ENCODE data around the gene KIF26B. TPM values are rescaled to one million over a fixed set of nuclear protein-coding genes. Genes with fewer than 3 reads are reported as not detected.

The KIF26B gene
- polyA plus RNA-seq, 1 donor from 2014 or later, result 6.3 TPM

- no peaks in the 10 kb centered on the region for H3K9me3 ChIP-seq (ENCODE audit: low read length)
These were observed 147.1 kb downstream of the KIF26B start for GRCh38 chr1:245301921-245302320.

GRCh38 chr1:245304698-245305097 is 149.9 kb downstream of the KIF26B start:
- Histone ChIP-seq H3K9ac (ENCODE audit: low read length) (no peak overlapping the region), H3K9me2 (ENCODE audit: insufficient read depth, low read length) (no peaks in the 10 kb centered on the region), H3K4me3 (ENCODE audit: low read length) (no peak overlapping the region), H3K4me2 (ENCODE audit: low read length) (no peak overlapping the region), H3K9me3 (ENCODE audit: low read length) (no peaks in the 10 kb centered on the region), H3F3A (ENCODE audit: insufficient read depth, low read length, poor library complexity, severe bottlenecking) (no peaks in the 10 kb centered on the region), H3K27me3 (ENCODE audit: insufficient read depth, low read depth, low read length) (no peaks in the 10 kb centered on the region), H4K20me1 (ENCODE audit: insufficient read depth) (no peaks in the 10 kb centered on the region), H3K79me2 (replicated peaks; ENCODE audit: insufficient read depth, low read length) (no peaks in the 10 kb centered on the region), H3K27ac (ENCODE audit: low read length) (no peak overlapping the region), H3K36me3 (ENCODE audit: insufficient read depth, low read length) (no peaks in the 10 kb centered on the region), H2AFZ (ENCODE audit: low read depth, low read length) (no peak overlapping the region)
- TF ChIP-seq CTCF (IDR thresholded peaks at IDR 0.05; ENCODE audit: poor library complexity, severe bottlenecking) (no peak), MXI1 (conservative IDR thresholded peaks at IDR 0.05; ENCODE audit: poor library complexity, severe bottlenecking) (no peak), TAF1 (IDR thresholded peaks at IDR 0.05; ENCODE audit: low read depth) (no peak), SMC3 (conservative IDR thresholded peaks at IDR 0.05; ENCODE audit: poor library complexity) (no peak), EP300 (conservative IDR thresholded peaks at IDR 0.05; ENCODE audit: poor library complexity, severe bottlenecking) (no peak), RAD21 (conservative IDR thresholded peaks at IDR 0.05) (no peak), POLR2AphosphoS5 (IDR thresholded peaks at IDR 0.05) (no peak), EZH2 (IDR thresholded peaks at IDR 0.05; ENCODE audit: borderline replicate concordance, insufficient read depth, low read length, poor library complexity, severe bottlenecking) (no peak)
- TF ChIP-seq, protein P1, sequence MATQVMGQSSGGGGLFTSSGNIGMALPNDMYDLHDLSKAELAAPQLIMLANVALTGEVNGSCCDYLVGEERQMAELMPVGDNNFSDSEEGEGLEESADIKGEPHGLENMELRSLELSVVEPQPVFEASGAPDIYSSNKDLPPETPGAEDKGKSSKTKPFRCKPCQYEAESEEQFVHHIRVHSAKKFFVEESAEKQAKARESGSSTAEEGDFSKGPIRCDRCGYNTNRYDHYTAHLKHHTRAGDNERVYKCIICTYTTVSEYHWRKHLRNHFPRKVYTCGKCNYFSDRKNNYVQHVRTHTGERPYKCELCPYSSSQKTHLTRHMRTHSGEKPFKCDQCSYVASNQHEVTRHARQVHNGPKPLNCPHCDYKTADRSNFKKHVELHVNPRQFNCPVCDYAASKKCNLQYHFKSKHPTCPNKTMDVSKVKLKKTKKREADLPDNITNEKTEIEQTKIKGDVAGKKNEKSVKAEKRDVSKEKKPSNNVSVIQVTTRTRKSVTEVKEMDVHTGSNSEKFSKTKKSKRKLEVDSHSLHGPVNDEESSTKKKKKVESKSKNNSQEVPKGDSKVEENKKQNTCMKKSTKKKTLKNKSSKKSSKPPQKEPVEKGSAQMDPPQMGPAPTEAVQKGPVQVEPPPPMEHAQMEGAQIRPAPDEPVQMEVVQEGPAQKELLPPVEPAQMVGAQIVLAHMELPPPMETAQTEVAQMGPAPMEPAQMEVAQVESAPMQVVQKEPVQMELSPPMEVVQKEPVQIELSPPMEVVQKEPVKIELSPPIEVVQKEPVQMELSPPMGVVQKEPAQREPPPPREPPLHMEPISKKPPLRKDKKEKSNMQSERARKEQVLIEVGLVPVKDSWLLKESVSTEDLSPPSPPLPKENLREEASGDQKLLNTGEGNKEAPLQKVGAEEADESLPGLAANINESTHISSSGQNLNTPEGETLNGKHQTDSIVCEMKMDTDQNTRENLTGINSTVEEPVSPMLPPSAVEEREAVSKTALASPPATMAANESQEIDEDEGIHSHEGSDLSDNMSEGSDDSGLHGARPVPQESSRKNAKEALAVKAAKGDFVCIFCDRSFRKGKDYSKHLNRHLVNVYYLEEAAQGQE (IDR thresholded peaks at IDR 0.05; ENCODE audit: borderline replicate concordance), result no peak

More at GRCh38 chr1:245301921-245302320, 147.1 kb downstream of the KIF26B start:
- Histone ChIP-seq H3F3A (ENCODE audit: insufficient read depth, low read length, poor library complexity, severe bottlenecking) (no peaks in the 10 kb centered on the region), H3K79me2 (replicated peaks; ENCODE audit: insufficient read depth, low read length) (no peaks in the 10 kb centered on the region), H3K27ac (ENCODE audit: low read length) (no peak overlapping the region), H3K9ac (ENCODE audit: low read length) (no peak overlapping the region), H2AFZ (ENCODE audit: low read depth, low read length) (no peak overlapping the region), H4K20me1 (ENCODE audit: insufficient read depth) (no peaks in the 10 kb centered on the region), H3K4me3 (ENCODE audit: low read length) (no peak overlapping the region), H3K27me3 (ENCODE audit: insufficient read depth, low read depth, low read length) (no peaks in the 10 kb centered on the region), H3K9me2 (ENCODE audit: insufficient read depth, low read length) (no peaks in the 10 kb centered on the region), H3K36me3 (ENCODE audit: insufficient read depth, low read length) (no peaks in the 10 kb centered on the region), H3K4me2 (ENCODE audit: low read length) (no peak overlapping the region)
- TF ChIP-seq POLR2AphosphoS5 (IDR thresholded peaks at IDR 0.05), result peak; percentile 20
- no peak for TF ChIP-seq EP300 (conservative IDR thresholded peaks at IDR 0.05; ENCODE audit: poor library complexity, severe bottlenecking)
- no peak for TF ChIP-seq EZH2 (IDR thresholded peaks at IDR 0.05; ENCODE audit: borderline replicate concordance, insufficient read depth, low read length, poor library complexity, severe bottlenecking)

Measured in neural cell (in vitro differentiated cells).